Stimulated activated CD8-positive, alpha-beta memory T cell treated with anti-CD3 and anti-CD28 coated beads, Interleukin-15, amount 100 ng/mL, for 24 hours (primary cell): ENCODE data around the gene MEX3D.

Source experiments
- DNase-seq: peaks from one replicate; pipeline ENCODE4 v3.0.0-alpha.2; 2020; ENCODE audit warnings: low read depth

The MEX3D gene

GRCh38 chr19:1518471-1518870 lies 49.7 kb downstream of the MEX3D start:
- DNase-seq = no peak

DNA sequence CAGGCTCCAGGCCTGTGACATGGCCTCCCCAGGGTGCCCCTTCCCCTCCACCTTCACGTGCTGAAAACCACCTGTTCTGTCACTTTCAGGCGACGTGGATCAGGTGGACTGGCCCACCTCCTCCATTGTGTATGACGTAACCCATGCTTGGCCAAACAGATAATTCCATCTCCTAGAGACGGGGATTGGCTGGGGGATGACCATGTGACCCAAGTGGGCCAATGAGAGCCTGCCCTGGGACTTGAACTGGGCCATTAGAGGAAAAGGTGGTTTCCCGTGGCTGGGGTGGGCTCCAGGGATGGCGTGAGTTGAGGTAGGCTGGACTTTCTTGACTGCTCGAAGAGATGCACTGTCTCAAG lies 51.8 kb downstream of the MEX3D start:
- no peak for DNase-seq

DNA sequence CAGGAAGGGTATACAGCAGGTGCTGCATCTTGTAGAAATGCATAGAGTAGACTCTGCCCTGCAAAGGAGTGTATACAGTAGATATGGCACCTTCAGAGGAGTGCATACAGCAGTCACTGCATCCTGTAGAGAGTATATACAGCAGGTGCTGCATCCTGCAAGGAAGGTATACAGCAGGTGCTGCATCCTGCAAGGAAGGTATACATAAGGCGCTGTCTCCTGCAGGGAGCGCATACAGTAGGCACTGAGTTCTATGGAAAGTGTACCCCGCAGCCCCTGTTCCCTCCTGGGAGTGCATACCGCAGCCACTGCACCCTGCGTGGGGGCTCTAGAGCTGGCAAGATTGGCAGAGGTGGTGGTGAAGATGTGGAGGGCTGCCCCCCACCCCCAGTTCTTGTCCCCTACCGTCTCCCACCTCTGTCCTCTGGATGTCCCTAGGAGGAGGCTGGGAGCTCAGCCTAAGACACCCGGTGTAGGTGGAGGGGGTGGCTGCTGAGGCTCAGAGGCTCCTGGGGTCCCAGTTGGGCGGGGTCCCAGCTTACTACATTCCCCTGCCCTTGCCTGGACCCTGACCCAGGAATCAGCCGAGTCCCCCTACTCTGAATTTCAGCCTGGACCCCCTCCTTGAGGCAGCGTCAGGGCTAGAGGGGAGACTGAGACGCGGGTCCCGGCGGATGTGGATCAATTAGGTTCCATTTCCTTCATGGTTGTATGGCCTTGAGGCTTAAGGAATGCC lies 53.0 kb downstream of the MEX3D start:
- no peak for DNase-seq

- DNase-seq = no peak
Measured at GRCh38 chr19:1514295-1514661, 53.8 kb downstream of the MEX3D start.

DNA sequence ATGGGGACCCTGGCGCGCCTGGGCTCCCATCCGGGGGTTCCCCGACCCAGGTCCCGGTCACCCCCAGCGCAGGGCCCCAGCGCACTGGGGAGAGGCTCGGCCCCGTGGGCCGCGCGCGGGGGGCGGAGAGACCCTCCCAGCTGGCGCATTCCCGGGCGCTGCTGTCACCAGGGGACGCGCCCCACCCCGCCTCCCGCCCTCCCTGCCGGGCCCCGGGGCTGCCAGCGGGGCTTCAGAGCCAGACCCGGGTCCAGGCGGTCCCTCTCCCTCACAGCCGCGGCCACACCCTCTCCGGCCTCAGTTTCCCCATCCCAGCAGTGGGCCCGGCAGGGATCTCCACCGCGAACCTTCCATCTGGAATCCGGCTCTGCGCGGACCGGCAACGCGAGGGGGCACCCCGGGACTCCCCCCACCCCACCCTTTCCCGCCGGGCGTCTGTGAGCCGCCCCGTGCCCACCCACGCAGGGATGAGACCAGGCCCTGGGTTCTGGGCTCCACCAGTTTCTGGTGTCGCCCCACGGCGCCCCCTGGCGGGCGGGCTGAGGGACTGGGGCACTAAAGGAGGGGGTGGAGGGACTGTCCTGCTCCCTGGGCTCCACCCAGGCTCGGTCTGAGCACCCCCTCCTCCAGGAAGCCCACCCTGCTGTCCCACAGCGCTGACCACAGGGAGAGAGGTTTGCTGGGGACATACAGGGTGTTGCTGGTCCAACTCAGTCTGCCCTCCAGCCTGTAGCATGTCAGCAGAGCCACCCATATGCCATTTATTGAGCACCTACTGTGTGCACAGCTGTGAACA lies 54.4 kb downstream of the MEX3D start:
- DNase-seq = peak; percentile 53

- peak; percentile 49 for DNase-seq
Measured at GRCh38 chr19:1512671-1513498, 55.2 kb downstream of the MEX3D start, which contains the start of gene ADAMTSL5. TSS of gene ADAMTSL5 (minus strand) at chr19:1513019. CDS start at chr19:1510943, 2,076 bp downstream.

DNA sequence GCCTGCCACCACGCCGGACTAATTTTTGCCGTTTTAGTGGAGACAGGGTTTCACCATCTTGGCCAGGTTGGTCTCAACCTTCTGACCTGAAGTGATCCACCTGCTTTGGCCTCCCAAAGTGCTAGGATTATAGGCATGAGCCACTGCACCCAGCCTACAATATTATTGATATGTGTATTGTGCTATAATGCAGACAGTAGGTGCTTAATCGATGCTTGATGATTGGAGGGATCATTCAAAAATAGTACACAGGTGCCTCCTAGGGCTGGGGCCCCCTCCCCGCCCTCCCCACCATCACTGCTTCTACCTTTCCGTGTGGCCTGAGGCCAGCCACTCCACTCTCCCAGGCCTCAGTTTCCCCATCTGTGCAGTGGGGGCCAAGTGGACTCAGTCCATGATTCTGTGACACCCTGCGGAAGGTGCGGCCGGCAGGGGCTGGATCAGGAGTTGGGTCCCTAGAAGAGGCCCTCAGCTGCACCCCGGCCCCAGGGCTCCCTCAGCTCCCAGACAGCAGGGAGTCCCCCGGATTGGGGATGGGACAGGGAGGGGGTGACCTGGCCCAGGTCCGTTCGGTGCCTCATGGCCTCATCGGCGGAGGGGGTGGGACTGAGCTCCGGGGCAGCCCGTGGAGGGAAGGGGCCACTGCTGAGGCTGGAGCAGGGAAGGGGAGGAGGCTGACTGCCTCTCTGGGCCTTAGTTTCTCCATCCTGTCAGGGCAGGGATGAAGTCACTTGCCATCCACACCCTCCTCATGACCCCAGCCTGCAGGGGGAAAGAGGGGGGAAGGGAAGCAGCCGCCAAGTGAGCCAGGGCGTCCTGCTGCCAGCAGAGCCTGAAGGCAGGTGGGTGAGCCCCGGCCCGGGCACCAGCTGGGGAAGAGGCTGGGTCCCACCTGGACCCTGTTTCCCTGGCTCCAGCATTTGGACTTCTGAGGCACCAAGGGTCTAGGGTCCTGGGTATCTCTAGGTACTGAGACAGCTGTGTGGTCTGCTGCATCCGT lies 56.5 kb downstream of the MEX3D start:
- no peak for DNase-seq

GRCh38 chr19:1510807-1511206 lies 57.3 kb downstream of the MEX3D start:
- no peak for DNase-seq

- no peak for DNase-seq
Measured at GRCh38 chr19:1510442-1510806, 57.7 kb downstream of the MEX3D start.

DNA sequence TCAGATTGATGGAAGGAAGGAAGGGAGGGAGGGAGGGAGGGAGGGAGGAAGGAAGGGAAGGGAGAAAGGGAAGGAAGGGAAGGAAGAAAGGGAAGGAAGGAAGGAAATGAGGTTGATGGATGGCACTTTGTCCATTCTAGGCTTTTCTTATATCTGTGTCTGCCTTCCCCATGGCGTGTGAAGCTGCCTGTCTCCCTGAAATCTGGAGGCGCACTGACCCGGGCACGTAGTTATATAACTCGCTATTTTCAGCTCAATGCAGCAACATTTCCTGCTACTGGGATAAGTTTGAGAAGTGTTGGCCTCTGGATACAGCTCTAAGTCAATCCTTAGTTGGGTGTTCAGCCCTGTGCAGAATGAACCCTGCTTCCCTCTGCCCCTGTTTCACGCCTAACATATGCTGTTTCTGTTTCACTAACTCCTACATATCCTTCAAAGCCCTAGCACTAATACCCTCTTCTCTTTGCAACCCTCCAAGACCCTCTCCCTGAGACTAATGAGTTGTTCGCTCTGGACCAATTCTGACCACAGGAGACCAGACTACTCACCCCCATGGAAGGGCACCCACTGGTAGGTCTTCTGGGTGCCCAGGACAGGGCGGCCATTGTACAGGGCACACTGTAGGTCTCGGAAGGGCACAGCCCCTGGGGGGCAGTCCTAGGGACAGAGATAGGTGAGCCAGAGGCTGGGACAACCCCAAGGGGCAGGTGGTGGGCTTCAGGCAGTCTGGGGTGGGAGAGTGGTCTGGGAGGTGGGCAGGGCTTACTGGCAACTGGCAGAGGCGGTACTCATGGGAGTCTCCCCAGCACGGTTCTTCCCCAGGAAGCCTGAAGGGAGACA lies 58.3 kb downstream of the MEX3D start:
- no peak for DNase-seq

DNA sequence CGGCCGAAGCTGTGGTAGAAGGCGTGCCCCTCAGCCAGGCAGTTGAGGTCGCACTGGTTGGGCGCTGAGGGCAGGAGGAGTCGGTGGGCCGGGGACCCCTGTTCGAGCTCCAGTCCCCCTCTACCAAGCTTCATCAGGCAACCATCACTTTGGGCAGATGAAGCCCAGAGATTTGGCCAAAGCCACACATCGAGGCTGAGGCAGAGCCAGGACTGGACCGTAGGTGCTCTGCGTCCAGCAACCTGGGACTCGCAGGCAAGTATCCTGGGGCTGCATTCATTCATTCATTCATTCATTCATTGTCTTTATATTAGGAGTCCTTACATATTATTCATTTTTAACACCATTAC lies 59.6 kb downstream of the MEX3D start:
- DNase-seq = no peak

DNA sequence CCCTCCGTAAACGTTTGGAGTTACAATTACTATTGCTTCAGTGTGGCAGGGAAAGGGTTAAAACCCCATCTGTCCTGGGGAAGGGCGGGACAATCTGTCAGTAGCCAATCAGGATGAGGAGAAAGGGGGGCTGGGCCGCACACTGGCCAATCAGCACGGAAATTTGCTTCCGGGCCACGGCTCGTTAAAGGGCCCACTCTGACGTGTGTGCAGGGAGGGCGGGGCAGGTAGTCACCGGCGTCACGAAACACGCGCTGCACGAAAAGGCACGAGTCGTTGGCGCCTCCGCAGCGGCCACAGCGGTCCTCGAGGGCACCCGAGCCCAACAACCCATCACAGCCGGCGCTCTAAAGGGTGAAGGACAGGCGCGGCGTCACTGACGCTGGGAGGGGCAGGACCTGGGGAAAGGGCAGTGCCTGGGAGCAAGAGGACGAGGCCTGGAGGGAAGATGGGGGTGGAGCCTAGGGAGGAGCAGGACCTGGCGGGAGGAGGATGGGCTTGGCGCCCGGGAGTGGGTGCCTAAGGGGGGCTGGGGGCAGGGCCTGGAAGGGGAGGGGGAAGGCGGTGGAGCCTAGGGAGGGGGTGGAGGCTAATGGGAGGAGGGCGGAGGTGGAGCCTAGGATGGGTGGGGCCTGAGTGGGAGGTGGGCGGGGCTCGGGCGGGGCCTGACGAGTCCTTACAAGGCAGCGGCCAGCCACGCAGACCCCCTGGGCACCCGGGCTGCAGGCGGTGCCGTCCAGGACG lies 60.2 kb downstream of the MEX3D start:
- peak; percentile 69 for DNase-seq

- no peak for DNase-seq
Measured at GRCh38 chr19:1507192-1507660, 60.9 kb downstream of the MEX3D start.

DNA sequence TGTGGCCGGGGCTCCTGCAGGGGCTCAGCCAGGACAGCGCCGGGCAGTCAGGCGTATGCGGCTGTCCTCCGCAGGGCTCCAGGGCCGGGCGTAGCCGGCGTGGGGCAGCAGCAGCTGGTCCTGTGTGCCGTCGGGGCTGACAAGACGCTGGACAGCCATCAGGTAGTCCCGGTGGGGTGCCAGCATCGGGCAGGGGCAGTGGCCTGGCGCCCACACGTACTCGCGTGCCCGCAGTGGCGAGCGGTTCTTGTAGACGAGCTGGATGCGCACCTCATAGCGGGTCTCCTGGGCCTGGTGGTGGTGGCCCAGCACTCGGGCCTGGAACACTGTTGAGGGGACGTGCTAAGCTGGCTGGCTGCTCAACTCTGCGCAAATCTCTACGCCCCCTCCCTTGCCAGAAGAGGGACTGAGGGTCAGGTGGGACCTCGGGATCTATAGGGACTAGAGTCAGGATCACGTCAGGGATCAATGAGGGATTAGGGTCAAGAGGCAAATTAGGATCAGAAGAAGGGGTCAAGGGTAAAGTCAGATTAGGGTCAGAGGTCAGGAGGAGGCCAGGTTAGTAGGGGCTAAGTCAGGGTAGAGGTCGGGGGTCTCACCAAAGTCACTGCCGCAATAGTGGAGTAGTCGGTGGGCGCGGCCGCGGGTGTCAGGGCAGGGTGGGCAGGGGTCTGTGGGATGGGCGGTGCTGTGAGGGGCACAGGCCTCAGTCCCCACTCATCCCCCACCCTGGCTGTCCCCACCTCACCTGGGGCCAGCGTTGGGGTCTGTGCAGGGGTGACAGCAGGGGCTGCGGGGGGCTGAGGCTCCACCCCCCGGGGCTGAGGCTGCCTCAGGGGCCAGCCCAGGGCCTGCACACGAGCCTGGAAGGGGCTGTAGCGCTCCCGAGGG lies 61.9 kb downstream of the MEX3D start:
- DNase-seq = no peak

DNA sequence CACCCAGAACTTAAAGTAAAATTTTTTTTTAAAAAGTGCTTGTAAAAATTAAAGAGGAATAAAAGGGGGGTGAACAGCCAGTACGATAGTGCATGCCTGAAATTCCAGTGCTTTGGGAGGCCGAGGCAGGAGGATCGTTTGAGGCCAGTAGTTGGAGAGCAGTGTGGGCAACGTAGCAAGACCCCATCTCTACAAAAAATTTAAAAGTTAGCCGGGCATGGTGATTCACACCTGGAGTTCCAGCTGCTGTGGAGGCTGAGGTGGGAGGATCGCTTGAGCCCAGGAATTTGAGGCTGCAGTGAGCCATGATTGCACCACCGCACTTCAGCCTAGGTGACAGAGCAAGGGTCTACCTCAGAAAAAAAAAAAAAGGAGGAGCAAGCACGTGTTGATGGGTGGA lies 63.1 kb downstream of the MEX3D start:
- DNase-seq = no peak
